ENCODE results near the gene PIGBOS1. TPM values are rescaled to one million over a fixed set of nuclear protein-coding genes. Genes with fewer than 3 reads are reported as not detected.
A peak's percentile ranks its signal among the peaks of the same experiment; 100 is the strongest.
"Not testable (repeated sequence)": the region's sequence is repeated elsewhere in the genome, so short reads cannot be mapped to it uniquely, and the experiment has no call there.

Gene PIGBOS1
- total RNA-seq, 1 experiment from 2014 or later, result 23.3 TPM

DNA sequence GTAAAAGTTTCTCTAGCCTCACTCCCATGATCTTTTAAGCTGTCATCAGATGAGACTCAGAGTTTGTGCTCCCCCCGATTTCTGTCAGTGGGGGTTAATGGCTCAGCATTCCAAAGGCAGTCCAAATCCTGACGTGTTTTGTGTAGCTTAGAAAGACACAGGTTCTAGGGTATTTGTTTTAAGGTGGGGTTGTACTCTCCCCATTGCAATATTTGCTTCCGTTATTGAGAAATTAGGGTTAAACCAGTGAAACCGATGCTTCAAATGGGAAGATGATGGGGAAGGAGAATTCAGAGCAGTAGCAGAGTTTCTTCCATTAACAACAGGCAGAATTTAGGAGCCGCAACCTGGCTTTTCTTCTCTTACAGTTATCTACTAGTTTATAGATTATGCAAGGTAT is 3.5 kb upstream of the PIGBOS1 start:
- no peaks in the 10 kb centered on the region; the same call in 1 of the 2 replicates for H3K36me3 ChIP-seq
- H3K9me3 ChIP-seq, result no peaks in the 10 kb centered on the region
- no peaks in the 10 kb centered on the region for H3K27me3 ChIP-seq
- DNase-seq, result no peak
- H3K4me3 ChIP-seq, result no peak overlapping the region

- Histone ChIP-seq H3K27me3 (no peaks in the 10 kb centered on the region), H3K4me3 (no peak overlapping the region)
These were observed 2.0 kb upstream of the PIGBOS1 start for GRCh38 chr15:55320963-55321362.

GRCh38 chr15:55320238-55320550 is 1.3 kb upstream of the PIGBOS1 start:
- no peaks in the 10 kb centered on the region for H3K9me3 ChIP-seq
- no peak for DNase-seq
- H3K4me3 ChIP-seq, result peak overlapping the region; percentile 99
- H3K36me3 ChIP-seq, result no peaks in the 10 kb centered on the region; the same call in 1 of the 2 replicates
- H3K27me3 ChIP-seq, result no peaks in the 10 kb centered on the region

More at GRCh38 chr15:55320963-55321362, 2.0 kb upstream of the PIGBOS1 start:
- DNase-seq, result no peak
- Histone ChIP-seq H3K36me3 (no peaks in the 10 kb centered on the region; the same call in 1 of the 2 replicates), H3K9me3 (no peaks in the 10 kb centered on the region)

- Histone ChIP-seq H3K4me3 (peak overlapping the region; percentile 99), H3K9me3 (no peaks in the 10 kb centered on the region), H3K36me3 (no peaks in the 10 kb centered on the region; the same call in 1 of the 2 replicates), H3K27me3 (no peaks in the 10 kb centered on the region)
- peak; percentile 14 for DNase-seq
These were observed 764 bp upstream of the PIGBOS1 start for GRCh38 chr15:55319537-55320237.

DNA sequence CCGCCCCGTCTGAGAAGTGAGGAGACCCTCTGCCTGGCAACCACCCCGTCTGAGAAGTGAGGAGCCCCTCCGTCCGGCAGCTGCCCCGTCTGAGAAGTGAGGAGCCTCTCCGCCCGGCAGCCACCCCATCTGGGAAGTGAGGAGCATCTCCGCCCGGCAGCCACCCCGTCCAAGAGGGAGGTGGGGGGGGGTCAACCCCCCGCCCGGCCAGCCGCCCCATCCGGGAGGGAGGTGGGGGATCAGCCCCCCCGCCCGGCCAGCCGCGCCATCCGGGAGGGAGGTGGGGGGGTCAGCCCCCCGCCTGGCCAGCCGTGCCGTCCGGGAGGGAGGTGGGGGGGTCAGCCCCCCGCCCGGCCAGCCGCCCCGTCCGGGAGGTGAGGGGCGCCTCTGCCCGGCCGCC is 16.1 kb downstream of the PIGBOS1 start:
- not testable (repeated sequence) for DNase-seq, H3K36me3 ChIP-seq, H3K9me3 ChIP-seq, H3K4me3 ChIP-seq, H3K27me3 ChIP-seq

DNA sequence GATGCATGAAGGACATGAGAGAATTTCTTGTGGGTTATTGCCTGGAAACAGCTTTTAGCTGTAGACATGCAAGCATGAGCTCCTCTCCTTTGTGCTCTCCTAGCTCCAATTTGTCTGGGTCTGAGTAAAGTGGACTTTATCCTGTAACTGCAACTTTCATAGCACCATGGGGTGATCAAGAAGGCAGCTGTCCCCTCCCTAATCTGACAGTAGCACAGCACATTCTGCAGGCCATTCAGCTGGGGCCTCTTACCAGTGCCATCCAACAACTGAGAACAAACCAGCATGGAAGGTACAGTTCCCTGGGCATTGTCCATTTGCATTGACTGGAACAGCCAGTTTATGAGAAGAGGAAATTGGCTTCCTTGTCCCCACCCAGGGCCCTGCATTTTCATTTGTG is 21.6 kb downstream of the PIGBOS1 start:
- H3K4me3 ChIP-seq, result no peak overlapping the region
- DNase-seq, result no peak
- no peaks in the 10 kb centered on the region for H3K9me3 ChIP-seq
- H3K27me3 ChIP-seq, result no peaks in the 10 kb centered on the region
- H3K36me3 ChIP-seq, result no peaks in the 10 kb centered on the region

- Histone ChIP-seq H3K4me3 (peak overlapping the region; percentile 66), H3K9me3 (no peaks in the 10 kb centered on the region), H3K27me3 (no peaks in the 10 kb centered on the region), H3K36me3 (no peaks in the 10 kb centered on the region)
- peak; percentile 79 for DNase-seq
These were observed 28.3 kb downstream of the PIGBOS1 start for GRCh38 chr15:55290528-55291057.

GRCh38 chr15:55289746-55290527 is 29.0 kb downstream of the PIGBOS1 start, which contains the start of gene RAB27A:
TSS of gene RAB27A (minus strand) at chr15:55289813. CDS start at chr15:55234934, 54,879 bp downstream.
- peak; percentile 80 for DNase-seq
- H3K27me3 ChIP-seq, result no peaks in the 10 kb centered on the region
- no peaks in the 10 kb centered on the region for H3K36me3 ChIP-seq
- H3K9me3 ChIP-seq, result no peaks in the 10 kb centered on the region
- H3K4me3 ChIP-seq, result peak within 1 kb of the TSS; percentile 66

DNA sequence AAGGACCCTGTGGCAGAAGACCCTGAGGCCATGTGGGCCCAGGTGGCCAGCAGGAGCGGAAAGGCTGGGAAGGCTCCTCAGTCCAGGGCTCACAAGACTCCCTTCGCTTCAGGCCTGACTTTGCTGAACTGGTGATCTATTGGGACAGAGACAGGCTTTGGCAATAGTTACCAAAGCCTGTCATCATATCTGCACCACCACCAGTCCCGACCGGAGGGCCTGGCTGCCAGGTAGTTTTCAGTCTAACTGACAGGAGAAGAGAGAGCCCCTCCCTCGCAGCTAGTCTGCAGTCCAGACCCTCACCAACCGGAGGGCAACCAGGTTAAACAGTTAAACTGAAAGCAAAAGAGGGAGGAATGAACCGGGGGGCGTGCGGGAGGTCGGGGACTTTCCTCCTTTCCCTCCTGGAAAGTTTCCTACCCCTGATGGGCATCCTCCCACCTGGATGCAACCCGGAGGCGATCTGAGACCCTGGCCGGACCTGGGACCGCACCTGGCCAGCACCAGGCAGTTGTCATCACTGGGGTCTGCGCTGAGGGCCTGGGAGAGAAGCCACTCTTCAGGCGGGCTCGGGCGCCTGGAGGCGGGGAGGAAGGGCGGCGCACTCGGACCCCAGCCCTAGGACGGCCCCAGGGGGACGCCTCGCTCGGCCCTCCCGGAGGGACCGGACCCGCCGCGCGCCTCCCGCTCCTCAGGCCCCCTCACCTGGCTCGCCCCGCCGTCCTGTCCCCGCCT is 29.7 kb downstream of the PIGBOS1 start:
- peak; percentile 8 for DNase-seq

DNA sequence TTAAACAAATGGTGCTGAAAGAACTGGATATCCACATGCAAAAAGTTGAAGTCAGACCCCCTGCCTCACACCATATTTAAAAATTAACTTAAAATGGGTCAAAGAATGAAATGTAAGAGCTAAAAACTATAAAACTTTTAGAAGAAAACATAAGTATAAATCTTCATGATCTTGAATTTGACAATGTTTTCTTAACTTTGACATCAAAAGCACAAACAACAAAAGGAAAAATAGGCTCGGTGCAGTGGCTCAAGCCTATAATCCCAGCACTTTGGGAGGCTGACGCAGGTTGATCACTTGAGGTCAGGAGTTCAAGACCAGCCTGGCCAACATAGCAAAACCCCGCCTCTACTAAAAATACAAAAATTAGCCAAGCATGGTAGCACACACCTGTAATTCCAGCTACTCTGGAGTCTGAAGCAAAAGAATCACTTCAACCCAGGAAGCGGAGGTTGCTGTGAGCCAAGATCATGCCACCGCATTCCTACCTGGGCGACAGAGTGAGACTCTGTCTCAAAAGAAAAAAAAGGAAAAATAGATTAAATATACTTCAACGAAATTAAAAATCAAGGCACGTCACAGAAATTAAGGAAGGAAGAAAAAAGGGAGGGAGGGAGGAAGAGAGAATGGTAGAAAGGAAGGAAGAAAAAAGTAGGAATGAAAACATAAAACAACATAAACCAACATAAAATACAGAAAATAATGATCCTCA is 30.8 kb downstream of the PIGBOS1 start:
- Histone ChIP-seq H3K4me3 (no peak overlapping the region; the same call in 1 of the 2 replicates), H3K36me3 (no peaks in the 10 kb centered on the region), H3K9me3 (no peaks in the 10 kb centered on the region), H3K27me3 (no peaks in the 10 kb centered on the region)
- no peak for DNase-seq

More for the DNA sequence above, 29.7 kb downstream of the PIGBOS1 start:
- Histone ChIP-seq H3K4me3 (peak overlapping the region; percentile 66), H3K27me3 (no peaks in the 10 kb centered on the region), H3K36me3 (no peaks in the 10 kb centered on the region), H3K9me3 (no peaks in the 10 kb centered on the region)

- not testable (repeated sequence) for DNase-seq, H3K27me3 ChIP-seq, H3K36me3 ChIP-seq, H3K9me3 ChIP-seq, H3K4me3 ChIP-seq
These were observed 32.3 kb downstream of the PIGBOS1 start for GRCh38 chr15:55286442-55287189.

- Histone ChIP-seq H3K36me3 (no peaks in the 10 kb centered on the region; the same call in 1 of the 2 replicates), H3K27me3 (no peaks in the 10 kb centered on the region), H3K9me3 (no peaks in the 10 kb centered on the region), H3K4me3 (no peak overlapping the region)
- DNase-seq, result no peak
These were observed 34.5 kb downstream of the PIGBOS1 start for GRCh38 chr15:55284426-55284825.

DNA sequence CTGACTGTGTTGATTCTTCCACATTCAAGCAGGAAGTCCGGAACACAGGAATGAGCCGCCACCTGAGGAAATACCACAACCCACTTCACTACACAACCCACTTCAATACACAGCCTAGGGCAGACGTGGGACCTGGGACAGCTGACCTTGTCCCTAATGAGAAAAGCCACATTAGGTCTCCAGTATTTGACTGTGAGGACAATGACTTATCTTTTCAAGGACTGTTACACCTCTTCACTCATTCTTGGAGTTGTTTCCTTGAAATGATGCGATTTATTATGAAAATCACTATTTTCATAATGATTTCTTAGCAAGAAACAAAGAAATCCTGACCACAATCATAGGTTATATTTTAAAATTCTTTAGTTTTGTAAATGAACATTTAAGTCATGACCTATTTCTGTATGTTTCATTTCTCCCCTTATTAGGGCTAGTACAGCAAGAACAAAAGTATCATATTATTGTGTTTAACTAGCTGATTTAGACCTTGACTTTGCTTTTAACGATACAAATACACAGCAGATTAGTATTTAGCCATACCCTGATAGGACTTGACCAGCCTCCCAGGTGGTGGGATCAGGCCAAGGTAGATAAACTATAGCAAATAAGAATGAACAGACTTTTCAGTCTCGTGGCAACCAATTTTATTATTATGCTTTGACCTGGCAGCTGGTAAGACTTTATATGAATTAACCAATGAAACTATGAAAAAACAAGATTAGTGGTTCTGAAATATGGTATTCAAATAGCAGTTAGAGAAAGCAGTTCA is 35.4 kb downstream of the PIGBOS1 start:
- H3K9me3 ChIP-seq, result no peaks in the 10 kb centered on the region
- no peaks in the 10 kb centered on the region for H3K27me3 ChIP-seq
- H3K36me3 ChIP-seq, result no peaks in the 10 kb centered on the region; the same call in 1 of the 2 replicates
- no peak for DNase-seq
- no peak overlapping the region for H3K4me3 ChIP-seq

DNA sequence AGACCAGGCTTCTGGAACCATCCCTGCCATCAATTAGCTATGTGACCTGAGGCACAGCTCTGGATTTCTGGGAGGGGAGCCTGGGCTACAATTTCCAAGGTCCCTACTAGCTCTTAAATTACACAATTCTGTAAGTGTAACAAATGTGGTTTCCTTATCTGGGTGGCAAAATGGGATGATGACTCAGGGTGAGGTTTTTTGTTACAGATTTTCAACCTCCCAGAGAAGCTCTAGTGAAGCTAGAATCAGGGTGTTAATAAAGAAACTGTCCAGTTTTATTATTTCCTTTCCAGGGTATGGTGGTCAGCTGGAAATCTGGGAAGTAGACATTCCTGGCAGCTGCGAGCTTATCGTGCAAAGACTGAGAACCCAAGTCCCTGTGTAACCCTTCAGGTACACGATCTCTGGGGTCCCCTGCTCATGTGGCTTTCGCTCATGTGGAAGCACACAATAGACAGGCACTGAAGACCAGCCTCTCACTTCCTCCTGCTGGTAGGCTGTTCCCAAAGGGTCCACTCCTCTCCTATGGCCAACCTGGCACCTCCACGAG is 36.6 kb downstream of the PIGBOS1 start:
- DNase-seq, result peak; percentile 19
- Histone ChIP-seq H3K27me3 (no peaks in the 10 kb centered on the region), H3K36me3 (no peaks in the 10 kb centered on the region; the same call in 1 of the 2 replicates), H3K9me3 (no peaks in the 10 kb centered on the region), H3K4me3 (no peak overlapping the region)

Measured in MG63 (cell line).